ENCODE measurements around the gene NOL4L. TPM values are rescaled to one million over a fixed set of nuclear protein-coding genes. Genes with fewer than 3 reads are reported as not detected.

Gene NOL4L
- total RNA-seq, 2 experiments from 2014 or later = 24.8 to 29.2 TPM

DNA sequence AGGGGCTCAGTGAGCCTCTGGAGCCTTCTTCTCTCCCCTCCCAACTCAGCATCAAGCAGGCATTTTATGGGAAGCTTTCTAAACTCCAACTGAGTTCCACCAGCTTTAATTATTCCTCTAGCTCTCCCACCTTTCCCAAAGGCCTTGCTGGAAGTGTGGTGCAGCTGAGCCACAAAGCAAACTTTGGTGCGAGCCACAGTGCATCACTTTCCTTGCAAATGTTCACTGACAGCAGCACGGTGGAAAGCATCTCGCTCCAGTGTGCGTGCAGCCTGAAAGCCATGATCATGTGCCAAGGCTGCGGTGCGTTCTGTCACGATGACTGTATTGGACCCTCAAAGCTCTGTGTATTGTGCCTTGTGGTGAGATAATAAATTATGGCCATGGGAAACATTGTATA lies 148.2 kb downstream of the NOL4L start:
- intact Hi-C loops (cut with micrococcal nuclease) = no loop called here
- DNase-seq = no peak
- Mint-ChIP-seq H3K36me3 (ENCODE audit: low read depth) (peaks cover 36% of the 10 kb centered on the region), H3K4me3 (no peak overlapping the region), H3K27ac (no peak overlapping the region), H3K9me3 (no peaks in the 10 kb centered on the region), H3K4me1 (ENCODE audit: low read depth) (peaks cover 1% of the 10 kb centered on the region), H3K27me3 (ENCODE audit: low read depth) (no peaks in the 10 kb centered on the region)
- CTCF ChIA-PET = no interaction called here

DNA sequence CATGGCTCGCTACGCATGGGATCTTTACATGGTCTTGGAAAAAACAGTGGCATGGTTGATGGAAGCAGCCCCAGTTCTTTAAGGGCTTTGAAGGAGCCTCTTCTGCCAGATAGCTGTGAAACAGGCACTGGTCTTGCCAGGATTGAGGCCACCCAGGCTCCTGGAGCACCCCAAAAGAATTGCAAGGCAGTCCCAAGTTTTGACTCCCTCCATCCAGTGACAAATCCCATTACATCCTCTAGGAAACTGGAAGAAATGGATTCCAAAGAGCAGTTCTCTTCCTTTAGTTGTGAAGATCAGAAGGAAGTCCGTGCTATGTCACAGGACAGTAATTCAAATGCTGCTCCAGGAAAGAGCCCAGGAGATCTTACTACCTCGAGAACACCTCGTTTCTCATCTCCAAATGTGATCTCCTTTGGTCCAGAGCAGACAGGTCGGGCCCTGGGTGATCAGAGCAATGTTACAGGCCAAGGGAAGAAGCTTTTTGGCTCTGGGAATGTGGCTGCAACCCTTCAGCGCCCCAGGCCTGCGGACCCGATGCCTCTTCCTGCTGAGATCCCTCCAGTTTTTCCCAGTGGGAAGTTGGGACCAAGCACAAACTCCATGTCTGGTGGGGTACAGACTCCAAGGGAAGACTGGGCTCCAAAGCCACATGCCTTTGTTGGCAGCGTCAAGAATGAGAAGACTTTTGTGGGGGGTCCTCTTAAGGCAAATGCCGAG lies 148.8 kb downstream of the NOL4L start:
- Mint-ChIP-seq H3K4me3 (no peak overlapping the region), H3K4me1 (ENCODE audit: low read depth) (peaks cover 1% of the 10 kb centered on the region), H3K36me3 (ENCODE audit: low read depth) (peaks cover 39% of the 10 kb centered on the region), H3K9me3 (no peaks in the 10 kb centered on the region), H3K27me3 (ENCODE audit: low read depth) (no peaks in the 10 kb centered on the region), H3K27ac (peak overlapping the region; percentile 67)
- intact Hi-C loops (cut with micrococcal nuclease) = no loop called here
- CTCF ChIA-PET = no interaction called here
- no peak for DNase-seq

DNA sequence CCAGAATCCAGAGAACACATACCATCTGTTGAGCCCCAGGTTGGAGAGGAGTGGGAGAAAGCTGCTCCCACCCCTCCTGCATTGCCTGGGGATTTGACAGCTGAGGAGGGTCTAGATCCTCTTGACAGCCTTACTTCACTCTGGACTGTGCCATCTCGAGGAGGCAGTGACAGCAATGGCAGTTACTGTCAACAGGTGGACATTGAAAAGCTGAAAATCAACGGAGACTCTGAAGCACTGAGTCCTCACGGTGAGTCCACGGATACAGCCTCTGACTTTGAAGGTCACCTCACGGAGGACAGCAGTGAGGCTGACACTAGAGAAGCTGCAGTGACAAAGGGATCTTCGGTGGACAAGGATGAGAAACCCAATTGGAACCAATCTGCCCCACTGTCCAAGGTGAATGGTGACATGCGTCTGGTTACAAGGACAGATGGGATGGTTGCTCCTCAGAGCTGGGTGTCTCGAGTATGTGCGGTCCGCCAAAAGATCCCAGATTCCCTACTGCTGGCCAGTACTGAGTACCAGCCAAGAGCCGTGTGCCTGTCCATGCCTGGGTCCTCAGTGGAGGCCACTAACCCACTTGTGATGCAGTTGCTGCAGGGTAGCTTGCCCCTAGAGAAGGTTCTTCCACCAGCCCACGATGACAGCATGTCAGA lies 149.6 kb downstream of the NOL4L start:
- CTCF ChIA-PET = no interaction called here
- intact Hi-C loops (cut with micrococcal nuclease) = no loop called here
- DNase-seq = no peak
- Mint-ChIP-seq H3K9me3 (no peaks in the 10 kb centered on the region), H3K27ac (no peak overlapping the region), H3K27me3 (ENCODE audit: low read depth) (no peaks in the 10 kb centered on the region), H3K4me1 (ENCODE audit: low read depth) (peaks cover 1% of the 10 kb centered on the region), H3K36me3 (ENCODE audit: low read depth) (peaks cover 45% of the 10 kb centered on the region), H3K4me3 (no peak overlapping the region)

DNA sequence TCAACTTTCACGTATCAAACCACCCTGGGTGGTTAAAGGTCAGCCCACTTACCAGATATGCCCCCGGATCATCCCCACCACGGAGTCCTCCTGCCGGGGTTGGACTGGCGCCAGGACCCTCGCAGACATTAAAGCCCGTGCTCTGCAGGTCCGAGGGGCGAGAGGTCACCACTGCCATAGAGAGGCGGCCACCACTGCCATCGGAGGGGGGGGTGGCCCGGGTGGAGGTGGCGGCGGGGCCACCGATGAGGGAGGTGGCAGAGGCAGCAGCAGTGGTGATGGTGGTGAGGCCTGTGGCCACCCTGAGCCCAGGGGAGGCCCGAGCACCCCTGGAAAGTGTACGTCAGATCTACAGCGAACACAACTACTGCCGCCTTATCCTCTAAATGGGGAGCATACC lies 150.7 kb downstream of the NOL4L start:
- intact Hi-C loops (cut with micrococcal nuclease) = no loop called here
- Mint-ChIP-seq H3K27me3 (ENCODE audit: low read depth) (no peaks in the 10 kb centered on the region), H3K36me3 (ENCODE audit: low read depth) (peaks cover 46% of the 10 kb centered on the region), H3K4me1 (ENCODE audit: low read depth) (peaks cover 1% of the 10 kb centered on the region), H3K9me3 (no peaks in the 10 kb centered on the region), H3K4me3 (no peak overlapping the region), H3K27ac (no peak overlapping the region)
- CTCF ChIA-PET = no interaction called here
- no peak for DNase-seq

DNA sequence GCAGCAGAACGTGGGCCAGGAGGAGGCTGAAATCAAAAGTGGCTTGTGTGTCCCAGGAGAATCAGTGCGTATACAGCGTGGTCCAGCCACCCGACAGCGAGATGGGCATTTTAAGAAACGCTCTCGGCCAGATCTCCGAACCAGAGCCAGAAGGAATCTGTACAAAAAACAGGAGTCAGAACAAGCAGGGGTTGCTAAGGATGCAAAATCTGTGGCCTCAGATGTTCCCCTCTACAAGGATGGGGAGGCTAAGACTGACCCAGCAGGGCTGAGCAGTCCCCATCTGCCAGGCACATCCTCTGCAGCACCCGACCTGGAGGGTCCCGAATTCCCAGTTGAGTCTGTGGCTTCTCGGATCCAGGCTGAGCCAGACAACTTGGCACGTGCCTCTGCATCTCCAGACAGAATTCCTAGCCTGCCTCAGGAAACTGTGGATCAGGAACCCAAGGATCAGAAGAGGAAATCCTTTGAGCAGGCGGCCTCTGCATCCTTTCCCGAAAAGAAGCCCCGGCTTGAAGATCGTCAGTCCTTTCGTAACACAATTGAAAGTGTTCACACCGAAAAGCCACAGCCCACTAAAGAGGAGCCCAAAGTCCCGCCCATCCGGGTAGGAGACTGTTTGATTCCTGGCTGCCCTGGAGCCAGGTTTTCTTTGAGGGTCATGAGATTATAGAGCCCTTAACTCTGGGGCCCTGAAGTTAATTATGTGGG lies 151.7 kb downstream of the NOL4L start:
- no peak for DNase-seq
- no peak overlapping the region for H3K27ac Mint-ChIP-seq
- no peaks in the 10 kb centered on the region for H3K27me3 Mint-ChIP-seq (ENCODE audit: low read depth)
- H3K36me3 Mint-ChIP-seq (ENCODE audit: low read depth) = peaks cover 51% of the 10 kb centered on the region
- no peak overlapping the region for H3K4me3 Mint-ChIP-seq
- CTCF ChIA-PET = no interaction called here
- intact Hi-C loops (cut with micrococcal nuclease) = no loop called here
- peaks cover 1% of the 10 kb centered on the region for H3K4me1 Mint-ChIP-seq (ENCODE audit: low read depth)
- no peaks in the 10 kb centered on the region for H3K9me3 Mint-ChIP-seq

DNA sequence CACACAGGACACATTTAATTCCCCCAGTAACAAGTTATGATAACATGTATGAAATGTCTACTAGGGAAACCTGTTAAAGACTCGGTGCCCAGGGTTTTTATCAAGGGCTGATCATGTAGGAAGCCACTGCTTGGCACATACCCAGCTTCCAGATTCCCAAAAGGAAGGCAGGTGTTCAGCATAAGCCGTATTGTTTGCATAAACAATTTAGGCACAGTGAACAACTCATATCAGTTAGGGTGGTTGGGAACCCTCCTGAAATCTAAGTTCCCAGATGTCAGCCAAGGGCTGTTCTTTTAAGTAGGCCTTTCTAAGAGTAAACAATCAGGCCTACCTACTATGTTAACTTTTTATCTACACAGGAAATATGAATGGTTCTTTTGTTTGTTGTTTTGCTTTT lies 152.9 kb downstream of the NOL4L start:
- H3K27ac Mint-ChIP-seq = no peak overlapping the region
- no peaks in the 10 kb centered on the region for H3K4me1 Mint-ChIP-seq (ENCODE audit: low read depth)
- H3K4me3 Mint-ChIP-seq = no peak overlapping the region
- intact Hi-C loops (cut with micrococcal nuclease) = no loop called here
- DNase-seq = no peak
- H3K9me3 Mint-ChIP-seq = no peaks in the 10 kb centered on the region
- H3K27me3 Mint-ChIP-seq (ENCODE audit: low read depth) = no peaks in the 10 kb centered on the region
- CTCF ChIA-PET = no interaction called here
- peaks cover 55% of the 10 kb centered on the region for H3K36me3 Mint-ChIP-seq (ENCODE audit: low read depth)

DNA sequence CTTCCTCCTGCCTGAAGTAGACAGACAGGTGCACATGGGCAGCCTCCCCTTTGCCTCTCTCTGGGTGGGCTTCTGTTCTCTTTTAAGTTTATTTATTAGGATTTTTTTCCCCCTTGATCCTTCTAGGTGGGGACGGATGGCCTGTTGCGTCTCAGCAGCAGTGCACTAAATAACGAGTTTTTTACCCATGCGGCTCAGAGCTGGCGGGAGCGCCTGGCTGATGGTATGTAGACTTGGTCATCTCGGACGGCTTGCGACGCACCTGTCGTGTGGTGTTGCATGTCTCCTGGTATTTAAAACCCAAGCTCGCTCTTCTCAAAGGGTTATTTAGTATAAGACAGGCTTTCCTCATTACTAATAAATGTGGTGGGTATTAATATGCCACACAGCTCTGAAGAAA lies 153.7 kb downstream of the NOL4L start:
- H3K9me3 Mint-ChIP-seq = no peaks in the 10 kb centered on the region
- no peaks in the 10 kb centered on the region for H3K4me1 Mint-ChIP-seq (ENCODE audit: low read depth)
- peaks cover 52% of the 10 kb centered on the region for H3K36me3 Mint-ChIP-seq (ENCODE audit: low read depth)
- CTCF ChIA-PET = no interaction called here
- no peak overlapping the region for H3K27ac Mint-ChIP-seq
- no peak overlapping the region for H3K4me3 Mint-ChIP-seq
- intact Hi-C loops (cut with micrococcal nuclease) = no loop called here
- no peaks in the 10 kb centered on the region for H3K27me3 Mint-ChIP-seq (ENCODE audit: low read depth)
- no peak for DNase-seq

DNA sequence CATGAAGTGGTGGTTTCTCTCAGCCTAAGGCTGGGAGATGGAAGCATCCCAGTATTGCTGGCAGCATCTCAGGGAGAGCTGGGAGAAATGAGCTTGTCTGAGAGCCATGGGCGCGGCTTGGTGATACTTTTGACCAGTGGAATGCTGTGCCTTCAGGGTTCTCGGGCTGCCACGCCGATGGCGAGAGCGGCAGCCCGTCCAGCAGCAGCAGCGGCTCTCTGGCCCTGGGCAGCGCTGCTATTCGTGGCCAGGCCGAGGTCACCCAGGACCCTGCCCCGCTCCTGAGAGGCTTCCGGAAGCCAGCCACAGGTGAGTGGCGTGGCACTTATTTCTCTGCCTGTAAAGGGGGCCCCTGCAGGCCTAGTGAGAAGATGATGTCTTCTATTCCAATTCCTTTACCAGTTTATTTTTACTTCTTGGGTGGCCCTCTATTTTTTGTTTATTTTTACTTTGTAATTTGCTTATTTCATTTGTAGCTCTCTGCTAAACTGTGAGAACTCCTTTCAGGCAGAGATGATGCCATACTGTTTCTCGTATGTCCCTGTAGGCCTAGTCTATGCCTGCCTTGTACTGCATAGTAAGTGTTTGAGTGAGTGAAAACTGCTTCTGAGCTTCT lies 155.3 kb downstream of the NOL4L start:
- intact Hi-C loops (cut with micrococcal nuclease) = no loop called here
- Mint-ChIP-seq H3K27ac (no peak overlapping the region), H3K36me3 (ENCODE audit: low read depth) (peaks cover 55% of the 10 kb centered on the region)

DNA sequence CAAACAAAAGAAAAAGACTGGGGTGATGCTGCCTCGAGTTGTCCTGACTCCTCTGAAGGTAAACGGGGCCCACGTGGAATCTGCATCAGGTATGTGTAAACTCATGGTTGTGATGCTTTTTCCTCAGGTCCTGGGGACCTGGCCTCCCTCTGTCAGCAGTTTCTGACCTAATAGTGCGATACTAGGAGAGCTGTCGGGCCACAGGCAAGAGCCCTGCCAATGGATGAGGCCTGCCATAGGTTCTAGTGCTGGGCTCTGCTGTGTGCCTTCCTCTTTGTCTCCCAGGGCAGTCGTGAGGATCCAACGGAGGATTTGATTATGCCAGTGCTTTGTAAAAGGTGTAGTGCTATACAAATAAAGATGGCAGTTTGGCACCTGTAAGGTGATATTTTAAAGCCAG lies 155.8 kb downstream of the NOL4L start:
- intact Hi-C loops (cut with micrococcal nuclease) = no loop called here
- no peak for DNase-seq
- Mint-ChIP-seq H3K9me3 (no peaks in the 10 kb centered on the region), H3K4me1 (ENCODE audit: low read depth) (no peaks in the 10 kb centered on the region), H3K27me3 (ENCODE audit: low read depth) (no peaks in the 10 kb centered on the region), H3K36me3 (ENCODE audit: low read depth) (peaks cover 55% of the 10 kb centered on the region), H3K4me3 (no peak overlapping the region), H3K27ac (no peak overlapping the region)
- CTCF ChIA-PET = no interaction called here

More for the DNA sequence above, 155.3 kb downstream of the NOL4L start:
- no peak for DNase-seq
- no peaks in the 10 kb centered on the region for H3K9me3 Mint-ChIP-seq
- H3K4me1 Mint-ChIP-seq (ENCODE audit: low read depth) = no peaks in the 10 kb centered on the region
- no peaks in the 10 kb centered on the region for H3K27me3 Mint-ChIP-seq (ENCODE audit: low read depth)
- CTCF ChIA-PET = no interaction called here
- no peak overlapping the region for H3K4me3 Mint-ChIP-seq

DNA sequence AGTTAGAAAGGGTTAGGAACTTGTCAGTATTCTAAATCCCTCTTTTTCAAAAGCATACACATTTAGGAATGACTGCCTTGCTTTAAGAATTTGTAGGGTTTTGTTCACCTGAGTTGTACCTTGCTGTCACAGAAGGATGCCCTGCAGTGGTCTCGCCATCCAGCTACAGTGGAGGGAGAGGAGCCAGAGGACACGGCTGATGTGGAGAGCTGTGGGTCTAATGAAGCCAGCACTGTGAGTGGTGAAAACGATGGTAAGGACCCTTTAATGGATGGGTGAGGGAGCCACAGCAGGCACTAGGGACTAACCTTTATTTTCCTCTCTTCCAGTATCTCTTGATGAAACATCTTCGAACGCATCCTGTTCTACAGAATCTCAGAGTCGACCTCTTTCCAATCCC lies 157.1 kb downstream of the NOL4L start:
- no peaks in the 10 kb centered on the region for H3K27me3 Mint-ChIP-seq (ENCODE audit: low read depth)
- intact Hi-C loops (cut with micrococcal nuclease) = no loop called here
- no peaks in the 10 kb centered on the region for H3K4me1 Mint-ChIP-seq (ENCODE audit: low read depth)
- no peak overlapping the region for H3K27ac Mint-ChIP-seq
- no peak for DNase-seq
- H3K9me3 Mint-ChIP-seq = no peaks in the 10 kb centered on the region
- CTCF ChIA-PET = no interaction called here
- no peak overlapping the region for H3K4me3 Mint-ChIP-seq
- H3K36me3 Mint-ChIP-seq (ENCODE audit: low read depth) = peaks cover 45% of the 10 kb centered on the region

DNA sequence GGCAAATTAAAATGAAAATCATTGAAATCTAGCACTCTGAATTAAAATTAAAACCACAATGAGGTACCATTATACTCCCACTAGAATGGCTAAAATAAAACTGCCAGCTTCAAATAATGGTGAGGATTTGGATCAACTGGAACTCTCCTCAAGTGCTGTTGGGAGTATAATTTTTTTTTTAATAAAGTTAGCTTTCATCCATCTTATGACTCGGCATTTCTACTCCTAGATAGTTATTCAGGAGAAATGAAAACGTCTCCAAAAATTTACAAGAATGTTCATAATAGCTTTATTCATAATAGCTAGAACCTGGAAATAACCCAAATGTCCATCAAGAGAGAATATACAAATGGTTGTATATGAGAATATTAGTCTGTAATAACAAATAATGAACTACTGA lies 163.8 kb downstream of the NOL4L start:
- Mint-ChIP-seq H3K4me3 (no peak overlapping the region), H3K27me3 (ENCODE audit: low read depth) (no peaks in the 10 kb centered on the region), H3K27ac (no peak overlapping the region), H3K36me3 (ENCODE audit: low read depth) (peaks cover 20% of the 10 kb centered on the region), H3K9me3 (no peaks in the 10 kb centered on the region), H3K4me1 (ENCODE audit: low read depth) (peaks cover 26% of the 10 kb centered on the region)
- CTCF ChIA-PET = interaction anchor here (0.6 kb wide), 1 partner anchor 116 kb away, joined by 3 read pairs; no protein-coding TSS in a partner anchor
- DNase-seq = no peak
- intact Hi-C loops (cut with micrococcal nuclease) = no loop called here

DNA sequence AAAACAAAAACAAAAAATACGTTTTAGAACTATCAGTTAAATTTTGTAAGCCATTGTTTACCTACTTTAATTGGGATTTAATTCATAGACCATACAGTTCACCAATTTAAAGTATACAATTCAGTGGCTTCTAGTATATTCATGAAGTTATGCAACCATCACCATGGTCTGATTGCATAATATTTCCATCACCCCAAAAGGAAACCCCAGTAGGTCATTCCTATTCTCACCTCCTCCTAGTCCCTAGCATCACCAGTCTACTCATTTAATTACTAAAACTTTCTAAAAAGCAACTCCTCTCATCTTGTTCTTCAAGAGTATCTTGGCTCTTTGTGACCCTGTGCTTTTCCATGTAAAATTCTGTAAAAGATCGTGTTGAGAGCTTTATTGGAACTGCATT lies 166.8 kb downstream of the NOL4L start:
- Mint-ChIP-seq H3K9me3 (no peaks in the 10 kb centered on the region), H3K36me3 (ENCODE audit: low read depth) (peaks cover 13% of the 10 kb centered on the region), H3K4me3 (no peak overlapping the region), H3K27ac (no peak overlapping the region), H3K4me1 (ENCODE audit: low read depth) (peaks cover 50% of the 10 kb centered on the region), H3K27me3 (ENCODE audit: low read depth) (no peaks in the 10 kb centered on the region)
- intact Hi-C loops (cut with micrococcal nuclease) = loop anchor here (2.0 kb wide), 1 partner anchor 50 kb away; no protein-coding TSS in a partner anchor
- no peak for DNase-seq
- CTCF ChIA-PET = no interaction called here

All from activated naive CD4-positive, alpha-beta T cell treated with anti-CD3 and anti-CD28 coated beads for 36 hours (primary cell).